ENCODE measurements around the gene BRI3BP.
"Not testable (repeated sequence)": the region's sequence is repeated elsewhere in the genome, so short reads cannot be mapped to it uniquely, and the experiment has no call there.

BRI3BP gene

GRCh38 chr12:124975276-124975675, 18.2 kb upstream of the BRI3BP start:
- POLR2A ChIA-PET, result no interaction called here
- no peak for DNase-seq
- H3K4me3 ChIP-seq (ENCODE audit: control insufficient read depth in 1 of 7, extremely low read depth in 1 of 7, insufficient read depth in 4 of 7, low read depth in 2 of 7, low read length in 6 of 7), result no peak overlapping the region
- H3K4me1 ChIP-seq (ENCODE audit: control extremely low read depth in 1 of 4, control insufficient read depth in 4 of 4, insufficient read depth in 4 of 4, low read length in 3 of 4), result no peaks in the 10 kb centered on the region
- no peak overlapping the region for H3K27ac ChIP-seq (ENCODE audit: insufficient read depth in 1 of 2, low read depth in 1 of 2, low read length in 2 of 2, poor library complexity in 1 of 2, severe bottlenecking in 2 of 2)
- H3K36me3 ChIP-seq (ENCODE audit: control insufficient read depth in 4 of 4, insufficient read depth in 4 of 4, low read length in 3 of 4), result peaks cover 18 to 81% (median 64%) of the 10 kb centered on the region in 4 experiments
- H3K27me3 ChIP-seq (replicated peaks in 2 of 5; ENCODE audit: control insufficient read depth in 4 of 5, insufficient read depth in 5 of 5, low read length in 4 of 5), result no peaks in the 10 kb centered on the region
- no peaks in the 10 kb centered on the region for H3K9me3 ChIP-seq (ENCODE audit: control extremely low read depth in 1 of 5, control insufficient read depth in 4 of 5, insufficient read depth in 2 of 5, low read depth in 1 of 5, low read length in 4 of 5)
- CTCF ChIA-PET, result no interaction called here
- WGBS (ENCODE audit: insufficient coverage), result 99% methylated on average over 15 of the region's 15 CpGs

GRCh38 chr12:124976999-124977398, 16.4 kb upstream of the BRI3BP start:
- ChIA-PET CTCF (interaction anchor here (1.1 to 1.5 kb wide), 2 partner anchors 10 to 18 kb away, joined by 3 read pairs; no protein-coding TSS in a partner anchor), POLR2A (no interaction called here)
- H3K27me3 ChIP-seq (replicated peaks in 2 of 5; ENCODE audit: control insufficient read depth in 4 of 5, insufficient read depth in 5 of 5, low read length in 4 of 5), result no peaks in the 10 kb centered on the region
- no peak for DNase-seq
- no peaks in the 10 kb centered on the region for H3K4me1 ChIP-seq (ENCODE audit: control extremely low read depth in 1 of 4, control insufficient read depth in 4 of 4, insufficient read depth in 4 of 4, low read length in 3 of 4)
- no peak overlapping the region for H3K27ac ChIP-seq (ENCODE audit: insufficient read depth in 1 of 2, low read depth in 1 of 2, low read length in 2 of 2, poor library complexity in 1 of 2, severe bottlenecking in 2 of 2)
- no peaks in the 10 kb centered on the region for H3K9me3 ChIP-seq (ENCODE audit: control extremely low read depth in 1 of 5, control insufficient read depth in 4 of 5, insufficient read depth in 2 of 5, low read depth in 1 of 5, low read length in 4 of 5)
- H3K36me3 ChIP-seq (ENCODE audit: control insufficient read depth in 4 of 4, insufficient read depth in 4 of 4, low read length in 3 of 4), result peaks cover 17 to 76% (median 60%) of the 10 kb centered on the region in 4 experiments
- H3K4me3 ChIP-seq (ENCODE audit: control insufficient read depth in 1 of 7, extremely low read depth in 1 of 7, insufficient read depth in 4 of 7, low read depth in 2 of 7, low read length in 6 of 7), result no peak overlapping the region
- 91% methylated on average over 7 of the region's 10 CpGs for WGBS (ENCODE audit: insufficient coverage)

- Histone ChIP-seq H3K4me3 (ENCODE audit: control insufficient read depth in 1 of 7, extremely low read depth in 1 of 7, insufficient read depth in 4 of 7, low read depth in 2 of 7, low read length in 6 of 7) (no peak overlapping the region), H3K4me1 (ENCODE audit: control extremely low read depth in 1 of 4, control insufficient read depth in 4 of 4, insufficient read depth in 4 of 4, low read length in 3 of 4) (no peaks in the 10 kb centered on the region), H3K9me3 (ENCODE audit: control extremely low read depth in 1 of 5, control insufficient read depth in 4 of 5, insufficient read depth in 2 of 5, low read depth in 1 of 5, low read length in 4 of 5) (no peaks in the 10 kb centered on the region), H3K36me3 (ENCODE audit: control insufficient read depth in 4 of 4, insufficient read depth in 4 of 4, low read length in 3 of 4) (peaks cover 16 to 82% (median 64%) of the 10 kb centered on the region in 4 experiments), H3K27ac (ENCODE audit: insufficient read depth in 1 of 2, low read depth in 1 of 2, low read length in 2 of 2, poor library complexity in 1 of 2, severe bottlenecking in 2 of 2) (no peak overlapping the region), H3K27me3 (replicated peaks in 2 of 5; ENCODE audit: control insufficient read depth in 4 of 5, insufficient read depth in 5 of 5, low read length in 4 of 5) (no peaks in the 10 kb centered on the region)
- no peak for DNase-seq
- 96% methylated on average over 9 of the region's 10 CpGs for WGBS (ENCODE audit: insufficient coverage)
- ChIA-PET CTCF (interaction anchor here (1.3 kb wide), 2 partner anchors 10 to 34 kb away, joined by 3 read pairs; no protein-coding TSS in a partner anchor), POLR2A (no interaction called here)
Observed at GRCh38 chr12:124979568-124979967, 13.9 kb upstream of the BRI3BP start.

GRCh38 chr12:124980098-124980892, 13.2 kb upstream of the BRI3BP start:
- ChIA-PET POLR2A (no interaction called here), CTCF (no interaction called here)
- Histone ChIP-seq H3K36me3 (ENCODE audit: control insufficient read depth in 4 of 4, insufficient read depth in 4 of 4, low read length in 3 of 4) (peaks cover 16 to 83% (median 64%) of the 10 kb centered on the region in 4 experiments), H3K9me3 (ENCODE audit: control extremely low read depth in 1 of 5, control insufficient read depth in 4 of 5, insufficient read depth in 2 of 5, low read depth in 1 of 5, low read length in 4 of 5) (no peaks in the 10 kb centered on the region), H3K27me3 (replicated peaks in 2 of 5; ENCODE audit: control insufficient read depth in 4 of 5, insufficient read depth in 5 of 5, low read length in 4 of 5) (no peaks in the 10 kb centered on the region), H3K4me1 (ENCODE audit: control extremely low read depth in 1 of 4, control insufficient read depth in 4 of 4, insufficient read depth in 4 of 4, low read length in 3 of 4) (no peaks in the 10 kb centered on the region), H3K27ac (ENCODE audit: insufficient read depth in 1 of 2, low read depth in 1 of 2, low read length in 2 of 2, poor library complexity in 1 of 2, severe bottlenecking in 2 of 2) (no peak overlapping the region), H3K4me3 (ENCODE audit: control insufficient read depth in 1 of 7, extremely low read depth in 1 of 7, insufficient read depth in 4 of 7, low read depth in 2 of 7, low read length in 6 of 7) (no peak overlapping the region)
- DNase-seq, result no peak
- WGBS (ENCODE audit: insufficient coverage), result 98% methylated on average over 36 of the region's 41 CpGs

GRCh38 chr12:124986876-124987275, 6.6 kb upstream of the BRI3BP start:
- H3K27ac ChIP-seq (ENCODE audit: insufficient read depth in 1 of 2, low read depth in 1 of 2, low read length in 2 of 2, poor library complexity in 1 of 2, severe bottlenecking in 2 of 2); H3K4me1 ChIP-seq (ENCODE audit: control extremely low read depth in 1 of 4, control insufficient read depth in 4 of 4, insufficient read depth in 4 of 4, low read length in 3 of 4); H3K9me3 ChIP-seq (ENCODE audit: control extremely low read depth in 1 of 5, control insufficient read depth in 4 of 5, insufficient read depth in 2 of 5, low read depth in 1 of 5, low read length in 4 of 5); POLR2A ChIA-PET; H3K4me3 ChIP-seq (ENCODE audit: control insufficient read depth in 1 of 7, extremely low read depth in 1 of 7, insufficient read depth in 4 of 7, low read depth in 2 of 7, low read length in 6 of 7); H3K27me3 ChIP-seq (replicated peaks in 2 of 5; ENCODE audit: control insufficient read depth in 4 of 5, insufficient read depth in 5 of 5, low read length in 4 of 5); CTCF ChIA-PET; DNase-seq: not testable (repeated sequence)
- 91% methylated on average over 13 of the region's 15 CpGs for WGBS (ENCODE audit: insufficient coverage)
- peaks cover 5 to 36% (median 27%) of the 10 kb centered on the region in 4 experiments for H3K36me3 ChIP-seq (ENCODE audit: control insufficient read depth in 4 of 4, insufficient read depth in 4 of 4, low read length in 3 of 4)

- H3K4me1 ChIP-seq (ENCODE audit: control extremely low read depth in 1 of 4, control insufficient read depth in 4 of 4, insufficient read depth in 4 of 4, low read length in 3 of 4), result peaks cover 26 to 48% (median 32%) of the 10 kb centered on the region in 4 experiments
- DNase-seq, result peak; percentile 80 to 89 (median 85)
- no peaks in the 10 kb centered on the region for H3K9me3 ChIP-seq (ENCODE audit: control extremely low read depth in 1 of 5, control insufficient read depth in 4 of 5, insufficient read depth in 2 of 5, low read depth in 1 of 5, low read length in 4 of 5)
- H3K27me3 ChIP-seq (replicated peaks in 2 of 5; ENCODE audit: control insufficient read depth in 4 of 5, insufficient read depth in 5 of 5, low read length in 4 of 5), result no peaks in the 10 kb centered on the region
- 0% methylated on average over 7 of the region's 35 CpGs for WGBS (ENCODE audit: insufficient coverage)
- peak overlapping the region; percentile 59 to 86 (median 78) for H3K4me3 ChIP-seq (ENCODE audit: control insufficient read depth in 1 of 7, extremely low read depth in 1 of 7, insufficient read depth in 4 of 7, low read depth in 2 of 7, low read length in 6 of 7)
- ChIA-PET POLR2A (interaction anchor here (0.5 kb wide), 1 partner anchor 20 kb away, joined by 3 read pairs; no protein-coding TSS in a partner anchor), CTCF (interaction anchor here (2.0 kb wide), 1 partner anchor 75 kb away, joined by 5 read pairs; no protein-coding TSS in a partner anchor)
- peak overlapping the region in 1 of 2 experiments; percentile 54 for H3K27ac ChIP-seq (ENCODE audit: insufficient read depth in 1 of 2, low read depth in 1 of 2, low read length in 2 of 2, poor library complexity in 1 of 2, severe bottlenecking in 2 of 2)
- no peaks in the 10 kb centered on the region for H3K36me3 ChIP-seq (ENCODE audit: control insufficient read depth in 4 of 4, insufficient read depth in 4 of 4, low read length in 3 of 4)
Observed at GRCh38 chr12:124992874-124993625, 395 bp upstream of the BRI3BP start.

Measured in common myeloid progenitor, CD34-positive (primary cell).